HG03097 (cell line): ENCODE results near the gene DCXR.

Experiments used
- ATAC-seq: cut with Tn5 transposase; IDR thresholded peaks from one replicate; pipeline ENCODE4 v1.9.1; 2021; ENCODE audit not compliant: unreplicated experiment, low FRiP score

The DCXR gene

GRCh38 chr17:82001571-82002056, 35.9 kb downstream of the DCXR start:
- ATAC-seq: no peak

- ATAC-seq: no peak
Observed at GRCh38 chr17:82000803-82001570, 36.5 kb downstream of the DCXR start.

GRCh38 chr17:81999976-82000802, 37.3 kb downstream of the DCXR start:
- ATAC-seq: no peak

- no peak for ATAC-seq
Observed at GRCh38 chr17:81999587-81999975, 37.9 kb downstream of the DCXR start.

GRCh38 chr17:81998691-81999438, 38.6 kb downstream of the DCXR start:
- ATAC-seq: no peak

GRCh38 chr17:81998212-81998611, 39.3 kb downstream of the DCXR start:
- ATAC-seq: no peak

- ATAC-seq: no peak
Observed at GRCh38 chr17:81996757-81997441, 40.6 kb downstream of the DCXR start.

GRCh38 chr17:81996232-81996756, 41.2 kb downstream of the DCXR start:
- no peak for ATAC-seq

GRCh38 chr17:81995463-81996231, 41.9 kb downstream of the DCXR start:
- ATAC-seq: no peak

- ATAC-seq: no peak
Observed at GRCh38 chr17:81994593-81995462, 42.7 kb downstream of the DCXR start.

- no peak for ATAC-seq
Observed at GRCh38 chr17:81993729-81994592, 43.5 kb downstream of the DCXR start.

- ATAC-seq: no peak
Observed at GRCh38 chr17:81992306-81993102, 45.0 kb downstream of the DCXR start.

- no peak for ATAC-seq
Observed at GRCh38 chr17:81991684-81992305, 45.7 kb downstream of the DCXR start.

- ATAC-seq: no peak
Observed at GRCh38 chr17:81990836-81991683, 46.4 kb downstream of the DCXR start.

GRCh38 chr17:81987161-81987770, 50.2 kb downstream of the DCXR start:
- ATAC-seq: no peak
